ENCODE results near the gene CPED1. TPM values are rescaled to one million over a fixed set of nuclear protein-coding genes. Genes with fewer than 3 reads are reported as not detected.

The CPED1 gene
- total and polyA plus RNA-seq, 11 donors, result 3.6 to 51.2 (median 24.8) TPM

- no peaks in the 10 kb centered on the region for H3K27me3 ChIP-seq
- peak in 1 of 4 donors; percentile 5 for ATAC-seq
- no peaks in the 10 kb centered on the region for H3K9me3 ChIP-seq
- peaks cover 0 to 55% (median 31%) of the 10 kb centered on the region in 12 donors for H3K4me1 ChIP-seq
- intact Hi-C loops (cut with DNase I), result loop anchor here in 4 of 10 donors (2.0 to 5.0 kb wide), 3 partner anchors 95 to 277 kb away; partner anchors contain the start of gene CPED1 (in 3 of the 4)
- H3K4me3 ChIP-seq, result no peak overlapping the region
- 71 to 74% (median 73%) methylated on average over 1 of the region's 1 CpG for WGBS, 4 donors
- DNase-seq, result no peak
- TF ChIP-seq CTCF (IDR thresholded peaks at IDR 0.05) (no peak), POLR2A (IDR thresholded peaks at IDR 0.05) (no peak)
- H3K36me3 ChIP-seq, result no peaks in the 10 kb centered on the region
- H3K27ac ChIP-seq, result peak overlapping the region in 10 of 12 donors; percentile 38 to 83 (median 72)
Observed at GRCh38 chr7:121083790-121084251, 95.3 kb downstream of the CPED1 start.

GRCh38 chr7:121084256-121084655 lies 95.7 kb downstream of the CPED1 start:
- ATAC-seq (no peak), DNase-seq (no peak)
- intact Hi-C loops (cut with DNase I), result loop anchor here in 3 of 10 donors (2.0 to 5.0 kb wide), 3 partner anchors 95 to 277 kb away; partner anchors contain the start of gene CPED1 (in 2 of the 3)
- peaks cover 0 to 52% (median 31%) of the 10 kb centered on the region in 12 donors for H3K4me1 ChIP-seq
- no peak overlapping the region for H3K4me3 ChIP-seq
- no peaks in the 10 kb centered on the region for H3K9me3 ChIP-seq
- peak overlapping the region in 11 of 12 donors; percentile 42 to 83 (median 76) for H3K27ac ChIP-seq
- 22 to 49% (median 35%) methylated on average over 2 of the region's 2 CpGs for WGBS, 4 donors
- TF ChIP-seq POLR2A (IDR thresholded peaks at IDR 0.05) (no peak), CTCF (IDR thresholded peaks at IDR 0.05) (no peak)
- H3K36me3 ChIP-seq, result no peaks in the 10 kb centered on the region
- H3K27me3 ChIP-seq, result no peaks in the 10 kb centered on the region

GRCh38 chr7:121084748-121085336 lies 96.3 kb downstream of the CPED1 start:
- DNase-seq (peak in 2 of 5 donors; percentile 17 to 28), ATAC-seq (peak; percentile 30 to 56 (median 40))
- no peaks in the 10 kb centered on the region for H3K27me3 ChIP-seq
- no peaks in the 10 kb centered on the region for H3K9me3 ChIP-seq
- no peak overlapping the region for H3K4me3 ChIP-seq
- peak overlapping the region; percentile 51 to 83 (median 78) for H3K27ac ChIP-seq
- TF ChIP-seq POLR2A (IDR thresholded peaks at IDR 0.05) (no peak), CTCF (IDR thresholded peaks at IDR 0.05) (no peak)
- intact Hi-C loops (cut with DNase I), result loop anchor here in 3 of 10 donors (2.0 to 5.0 kb wide), 4 partner anchors 96 to 278 kb away; partner anchors contain the start of genes CPED1 (in 2 of the 3) and TSPAN12 (in 1 of the 3)
- H3K36me3 ChIP-seq, result no peaks in the 10 kb centered on the region
- WGBS, 4 donors, result 16 to 30% (median 23%) methylated on average over 5 of the region's 5 CpGs
- peaks cover 0 to 52% (median 31%) of the 10 kb centered on the region in 12 donors for H3K4me1 ChIP-seq

- Histone ChIP-seq H3K27me3 (no peaks in the 10 kb centered on the region), H3K9me3 (no peaks in the 10 kb centered on the region), H3K4me3 (peak overlapping the region in 1 of 12 donors; percentile 1), H3K27ac (peak overlapping the region; percentile 51 to 83 (median 78)), H3K36me3 (no peaks in the 10 kb centered on the region), H3K4me1 (peaks cover 0 to 52% (median 32%) of the 10 kb centered on the region in 12 donors)
- ATAC-seq (peak; percentile 62 to 71 (median 64)), DNase-seq (no peak)
- TF ChIP-seq POLR2A (IDR thresholded peaks at IDR 0.05) (no peak), CTCF (IDR thresholded peaks at IDR 0.05) (no peak)
- WGBS, 4 donors, result 23 to 37% (median 30%) methylated on average over 3 of the region's 3 CpGs
- intact Hi-C loops (cut with DNase I), result loop anchor here in 1 of 10 donors (2.0 to 5.0 kb wide), 2 partner anchors 97 to 229 kb away; partner anchors contain the start of genes CPED1 and TSPAN12
Observed at GRCh38 chr7:121085922-121086321, 97.4 kb downstream of the CPED1 start.
